HCT116 (cell line): ENCODE data around the gene USP48. TPM values are rescaled to one million over a fixed set of nuclear protein-coding genes. Genes with fewer than 3 reads are reported as not detected.

ENCODE experiments used
- ATAC-seq: fragments of 200-7000 bp; cut with Tn5 transposase; 2 replicates; pipeline ENCODE4 v1.9.1; 2020; ENCODE audit warnings: mild to moderate bottlenecking, moderate library complexity
- BruUV-seq: library from RNA; stranded (reverse); fragments of 400-500 nt; replicated peaks from 2 replicates; lab custom pipeline; 2021; lab: Mats Ljungman, UMichigan
- CTCF ChIA-PET: fragments of 300-600 bp; sonication (Branson Sonifier 250); formaldehyde crosslinking; loops from one replicate; lab custom pipeline; 2021; ENCODE audit warnings: antibody characterized with exemption; lab: Charles Lee
- POLR2A ChIA-PET: fragments of 300-600, 350-600 bp; sonication (Branson Sonifier 250); formaldehyde crosslinking; loops from one replicate; lab custom pipeline; 2021; ENCODE audit warnings: antibody characterized with exemption; lab: Charles Lee
- RAD21 ChIA-PET, 2 experiments: fragments of 300-600 bp; sonication (Branson Sonifier 250); formaldehyde crosslinking; loops; one replicate each; lab custom pipeline; 2023; ENCODE audit warnings: low total read pairs in 2 of 2; ENCODE audit not compliant: uncharacterized antibody in 2 of 2, unreplicated experiment in 2 of 2, low non-redundant PET in 1 of 2; lab: Charles Lee
- DNase-seq: peaks from one replicate; pipeline ENCODE4 v3.0.0-alpha.2; 2010; ENCODE audit warnings: low read depth, low spot score
- H2AFZ ChIP-seq: fragments of 200-600 bp; shearing (Covaris generic), sonication (generic); 2 replicates; pipeline ENCODE4 v1.6.1; 2017; ENCODE audit warnings: low read depth, mixed run types, mixed read lengths, antibody characterized with exemption, low read length; ENCODE audit not compliant: poor library complexity, severe bottlenecking
- H3K27ac ChIP-seq: 2 replicates; pipeline ENCODE4 v1.5.1; 2012; ENCODE audit warnings: low read depth, low read length
- H3K27me3 ChIP-seq: fragments of 200-600 bp; sonication (generic); 2 replicates; pipeline ENCODE4 v1.6.1; 2016; ENCODE audit warnings: mixed run types, low read length, mixed read lengths; ENCODE audit not compliant: insufficient read depth
- H3K36me3 ChIP-seq, 2 experiments: fragments of 200-500 bp in 1 of 2; fragments of 200-600 bp in 1 of 2; sonication (Bioruptor generic) in 1 of 2; sonication (generic) in 1 of 2; 2 replicates each; pipeline versions ENCODE4 v1.5.1 to v1.6.1; 2014 to 2016; ENCODE audit warnings: low read length in 2 of 2, inconsistent platforms in 1 of 2, mixed read lengths in 1 of 2, mixed run types in 1 of 2; ENCODE audit not compliant: insufficient read depth in 2 of 2, control insufficient read depth in 1 of 2
- H3K4me1 ChIP-seq, 2 experiments: fragments of 200-600 bp in 1 of 2; sonication (generic) in 1 of 2; 2 replicates each; pipeline versions ENCODE4 v1.5.1 to v1.6.1; 2012 to 2017; ENCODE audit warnings: low read length in 2 of 2, inconsistent platforms in 1 of 2, mild to moderate bottlenecking in 1 of 2, mixed read lengths in 1 of 2, mixed run types in 1 of 2, moderate library complexity in 1 of 2; ENCODE audit not compliant: insufficient read depth in 2 of 2, control insufficient read depth in 1 of 2
- H3K4me2 ChIP-seq: fragments of 200-600 bp; sonication (generic); 2 replicates; pipeline ENCODE4 v1.6.1; 2017; ENCODE audit warnings: mixed run types, low read length, mixed read lengths
- H3K4me3 ChIP-seq, 2 experiments: fragments of 200-600 bp in 1 of 2; sonication (generic) in 1 of 2; replicated peaks in 1 of 2; 2 replicates each; pipeline ENCODE4 v1.5.1; 2011 to 2016; ENCODE audit warnings: low read length in 2 of 2, control low read depth in 1 of 2, low read depth in 1 of 2, mild to moderate bottlenecking in 1 of 2, mixed read lengths in 1 of 2, mixed run types in 1 of 2
- H3K79me2 ChIP-seq: fragments of 200-600 bp; sonication (generic); 2 replicates; pipeline ENCODE4 v1.6.1; 2017; ENCODE audit warnings: mild to moderate bottlenecking, mixed run types, low read length, moderate library complexity, mixed read lengths; ENCODE audit not compliant: insufficient read depth
- H3K9ac ChIP-seq: fragments of 200-600 bp; sonication (generic); 2 replicates; pipeline ENCODE4 v1.6.1; 2016; ENCODE audit warnings: low read length, mixed read lengths
- H3K9me2 ChIP-seq: fragments of 200-600 bp; sonication (generic), shearing (Covaris generic); 2 replicates; pipeline ENCODE4 v1.6.1; 2017; ENCODE audit warnings: mixed run types, mild to moderate bottlenecking, moderate library complexity; ENCODE audit not compliant: insufficient read depth
- H3K9me3 ChIP-seq, 2 experiments: fragments of 200-500 bp in 1 of 2; fragments of 200-600 bp in 1 of 2; sonication (Bioruptor generic) in 1 of 2; sonication (generic) in 1 of 2; 2 replicates each; pipeline ENCODE4 v1.6.1; 2014 to 2017; ENCODE audit warnings: low read length in 2 of 2, mixed read lengths in 2 of 2, inconsistent platforms in 1 of 2, low read depth in 1 of 2, mild to moderate bottlenecking in 1 of 2, mixed run types in 1 of 2, moderate library complexity in 1 of 2; ENCODE audit not compliant: control insufficient read depth in 1 of 2, insufficient read depth in 1 of 2
- H4K20me1 ChIP-seq: fragments of 200-600 bp; sonication (generic), shearing (Covaris generic); 2 replicates; pipeline ENCODE4 v1.6.1; 2017; ENCODE audit warnings: mixed run types, mild to moderate bottlenecking, moderate library complexity; ENCODE audit not compliant: insufficient read depth
- ATF3 ChIP-seq: IDR thresholded peaks from 2 replicates; pipeline ENCODE4 v1.6.1; 2012
- ELF1 ChIP-seq: IDR thresholded peaks from 2 replicates; pipeline ENCODE4 v1.6.1; 2012; ENCODE audit warnings: low read depth, borderline replicate concordance
- FOSL1 ChIP-seq: IDR thresholded peaks from 2 replicates; pipeline ENCODE4 v1.6.1; 2012; ENCODE audit warnings: low read depth
- POLR2A ChIP-seq: IDR thresholded peaks from 2 replicates; pipeline ENCODE4 v1.7.0; 2011; ENCODE audit warnings: borderline replicate concordance; ENCODE audit not compliant: insufficient read depth, insufficient read length; ENCODE audit errors: extremely low read depth
- RAD21 ChIP-seq: IDR thresholded peaks from 2 replicates; pipeline ENCODE4 v1.6.1; 2012; ENCODE audit warnings: low read depth, mild to moderate bottlenecking
- SP1 ChIP-seq: IDR thresholded peaks from 2 replicates; pipeline ENCODE4 v1.6.1; 2012; ENCODE audit warnings: low read depth
- TCF7L2 ChIP-seq: IDR thresholded peaks from 2 replicates; pipeline ENCODE4 v1.7.0; 2011; ENCODE audit warnings: borderline replicate concordance, inconsistent platforms; ENCODE audit not compliant: insufficient read depth, insufficient read length; ENCODE audit errors: extremely low read depth
- YY1 ChIP-seq: IDR thresholded peaks from 2 replicates; pipeline ENCODE4 v1.6.1; 2011; ENCODE audit warnings: low read length, low read depth, moderate library complexity, mild to moderate bottlenecking; ENCODE audit not compliant: insufficient replicate concordance; ENCODE audit errors: extremely low read depth
- ZNF274 ChIP-seq: fragments of 200-500 bp; sonication (Bioruptor generic); IDR thresholded peaks from 2 replicates; pipeline ENCODE4 v1.6.1; 2014; ENCODE audit warnings: mild to moderate bottlenecking, low read depth, low read length, inconsistent platforms
- intact Hi-C: fragments of 100-400 bp; cut with micrococcal nuclease; formaldehyde crosslinking; loops from 2 replicates; pipeline ENCODE4 v1.10.0; 2022
- total RNA-seq: library from RNA; stranded (reverse); gene quantifications from one replicate; pipeline ENCODE4 v1.2.1, GENCODE V29; 2021; ENCODE audit not compliant: unreplicated experiment
- TF ChIP-seq, protein P1 (sequence below), 3 experiments: fragments of 200-600 bp in 1 of 3; sonication (generic) in 1 of 3; IDR thresholded peaks in 2 of 3; conservative IDR thresholded peaks in 1 of 3; 2 replicates each; pipeline ENCODE4 v1.5.1; 2012 to 2017; ENCODE audit warnings: low read depth in 2 of 3, low read length in 2 of 3, antibody characterized with exemption in 1 of 3, borderline replicate concordance in 1 of 3, control low read depth in 1 of 3, mild to moderate bottlenecking in 1 of 3, mixed read lengths in 1 of 3, mixed run types in 1 of 3, moderate library complexity in 1 of 3; ENCODE audit not compliant: insufficient read depth in 1 of 3
- TF ChIP-seq, protein P2 (sequence below): IDR thresholded peaks from 2 replicates; pipeline ENCODE4 v1.6.1; 2011; ENCODE audit warnings: mild to moderate bottlenecking, low read length, moderate library complexity; ENCODE audit not compliant: insufficient replicate concordance; ENCODE audit errors: extremely low read depth
- TF ChIP-seq, protein P3 (sequence below): IDR thresholded peaks from 2 replicates; pipeline ENCODE4 v1.6.1; 2012; ENCODE audit warnings: low read depth

USP48 gene
- total RNA-seq, 1 experiment from 2014 or later: 54.8 TPM

DNA sequence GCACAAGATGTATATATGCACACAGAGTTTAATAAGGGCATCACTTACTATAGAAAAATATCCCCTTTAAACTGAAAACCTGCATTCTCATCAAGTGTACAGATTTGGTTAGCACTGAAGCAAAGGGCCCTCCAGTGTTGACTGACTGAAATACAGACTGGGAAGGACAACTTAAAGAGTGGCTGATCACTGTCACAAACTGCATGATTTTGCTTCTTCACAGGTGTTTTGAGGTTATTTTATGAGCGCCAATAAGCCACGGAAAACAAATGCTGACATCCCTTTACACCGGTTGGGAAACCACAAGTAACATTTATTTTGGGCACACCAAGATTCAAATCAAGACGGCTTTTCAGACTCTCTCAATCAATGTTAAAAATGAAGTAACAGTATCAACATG is 82.9 kb downstream of the USP48 start:
- BruUV-seq: no TSS peak
- Histone ChIP-seq H3K9me3 (no peaks in the 10 kb centered on the region), H3K9ac (no peak overlapping the region), H3K4me3 (no peak overlapping the region), H3K4me1 (no peaks in the 10 kb centered on the region), H2AFZ (no peak overlapping the region), H3K9me2 (no peaks in the 10 kb centered on the region), H3K27ac (no peak overlapping the region), H3K79me2 (no peaks in the 10 kb centered on the region; the same call in 1 of the 2 replicates), H3K4me2 (no peak overlapping the region), H3K27me3 (no peaks in the 10 kb centered on the region)
- intact Hi-C loops: no loop called here
- DNase-seq: no peak
- ChIA-PET RAD21 (no interaction called here), CTCF (no interaction called here), POLR2A (no interaction called here)
- TF ChIP-seq, protein P1, sequence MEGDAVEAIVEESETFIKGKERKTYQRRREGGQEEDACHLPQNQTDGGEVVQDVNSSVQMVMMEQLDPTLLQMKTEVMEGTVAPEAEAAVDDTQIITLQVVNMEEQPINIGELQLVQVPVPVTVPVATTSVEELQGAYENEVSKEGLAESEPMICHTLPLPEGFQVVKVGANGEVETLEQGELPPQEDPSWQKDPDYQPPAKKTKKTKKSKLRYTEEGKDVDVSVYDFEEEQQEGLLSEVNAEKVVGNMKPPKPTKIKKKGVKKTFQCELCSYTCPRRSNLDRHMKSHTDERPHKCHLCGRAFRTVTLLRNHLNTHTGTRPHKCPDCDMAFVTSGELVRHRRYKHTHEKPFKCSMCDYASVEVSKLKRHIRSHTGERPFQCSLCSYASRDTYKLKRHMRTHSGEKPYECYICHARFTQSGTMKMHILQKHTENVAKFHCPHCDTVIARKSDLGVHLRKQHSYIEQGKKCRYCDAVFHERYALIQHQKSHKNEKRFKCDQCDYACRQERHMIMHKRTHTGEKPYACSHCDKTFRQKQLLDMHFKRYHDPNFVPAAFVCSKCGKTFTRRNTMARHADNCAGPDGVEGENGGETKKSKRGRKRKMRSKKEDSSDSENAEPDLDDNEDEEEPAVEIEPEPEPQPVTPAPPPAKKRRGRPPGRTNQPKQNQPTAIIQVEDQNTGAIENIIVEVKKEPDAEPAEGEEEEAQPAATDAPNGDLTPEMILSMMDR (IDR thresholded peaks at IDR 0.05 in 2 of 3, conservative IDR thresholded peaks at IDR 0.05 in 1 of 3; ENCODE audit: borderline replicate concordance in 1 of 3, insufficient read depth in 1 of 3, low read depth in 2 of 3, low read length in 2 of 3): no peak
- TF ChIP-seq, protein P2, sequence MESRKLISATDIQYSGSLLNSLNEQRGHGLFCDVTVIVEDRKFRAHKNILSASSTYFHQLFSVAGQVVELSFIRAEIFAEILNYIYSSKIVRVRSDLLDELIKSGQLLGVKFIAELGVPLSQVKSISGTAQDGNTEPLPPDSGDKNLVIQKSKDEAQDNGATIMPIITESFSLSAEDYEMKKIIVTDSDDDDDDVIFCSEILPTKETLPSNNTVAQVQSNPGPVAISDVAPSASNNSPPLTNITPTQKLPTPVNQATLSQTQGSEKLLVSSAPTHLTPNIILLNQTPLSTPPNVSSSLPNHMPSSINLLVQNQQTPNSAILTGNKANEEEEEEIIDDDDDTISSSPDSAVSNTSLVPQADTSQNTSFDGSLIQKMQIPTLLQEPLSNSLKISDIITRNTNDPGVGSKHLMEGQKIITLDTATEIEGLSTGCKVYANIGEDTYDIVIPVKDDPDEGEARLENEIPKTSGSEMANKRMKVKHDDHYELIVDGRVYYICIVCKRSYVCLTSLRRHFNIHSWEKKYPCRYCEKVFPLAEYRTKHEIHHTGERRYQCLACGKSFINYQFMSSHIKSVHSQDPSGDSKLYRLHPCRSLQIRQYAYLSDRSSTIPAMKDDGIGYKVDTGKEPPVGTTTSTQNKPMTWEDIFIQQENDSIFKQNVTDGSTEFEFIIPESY: no peak
- TF ChIP-seq YY1 (no peak), TCF7L2 (no peak), ELF1 (no peak), POLR2A (no peak), ATF3 (no peak), SP1 (no peak), FOSL1 (no peak), RAD21 (no peak), ZNF274 (no peak)
- TF ChIP-seq, protein P3, sequence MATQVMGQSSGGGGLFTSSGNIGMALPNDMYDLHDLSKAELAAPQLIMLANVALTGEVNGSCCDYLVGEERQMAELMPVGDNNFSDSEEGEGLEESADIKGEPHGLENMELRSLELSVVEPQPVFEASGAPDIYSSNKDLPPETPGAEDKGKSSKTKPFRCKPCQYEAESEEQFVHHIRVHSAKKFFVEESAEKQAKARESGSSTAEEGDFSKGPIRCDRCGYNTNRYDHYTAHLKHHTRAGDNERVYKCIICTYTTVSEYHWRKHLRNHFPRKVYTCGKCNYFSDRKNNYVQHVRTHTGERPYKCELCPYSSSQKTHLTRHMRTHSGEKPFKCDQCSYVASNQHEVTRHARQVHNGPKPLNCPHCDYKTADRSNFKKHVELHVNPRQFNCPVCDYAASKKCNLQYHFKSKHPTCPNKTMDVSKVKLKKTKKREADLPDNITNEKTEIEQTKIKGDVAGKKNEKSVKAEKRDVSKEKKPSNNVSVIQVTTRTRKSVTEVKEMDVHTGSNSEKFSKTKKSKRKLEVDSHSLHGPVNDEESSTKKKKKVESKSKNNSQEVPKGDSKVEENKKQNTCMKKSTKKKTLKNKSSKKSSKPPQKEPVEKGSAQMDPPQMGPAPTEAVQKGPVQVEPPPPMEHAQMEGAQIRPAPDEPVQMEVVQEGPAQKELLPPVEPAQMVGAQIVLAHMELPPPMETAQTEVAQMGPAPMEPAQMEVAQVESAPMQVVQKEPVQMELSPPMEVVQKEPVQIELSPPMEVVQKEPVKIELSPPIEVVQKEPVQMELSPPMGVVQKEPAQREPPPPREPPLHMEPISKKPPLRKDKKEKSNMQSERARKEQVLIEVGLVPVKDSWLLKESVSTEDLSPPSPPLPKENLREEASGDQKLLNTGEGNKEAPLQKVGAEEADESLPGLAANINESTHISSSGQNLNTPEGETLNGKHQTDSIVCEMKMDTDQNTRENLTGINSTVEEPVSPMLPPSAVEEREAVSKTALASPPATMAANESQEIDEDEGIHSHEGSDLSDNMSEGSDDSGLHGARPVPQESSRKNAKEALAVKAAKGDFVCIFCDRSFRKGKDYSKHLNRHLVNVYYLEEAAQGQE: no peak
- TF ChIP-seq, all 23 proteins: peak for 0
- Histone ChIP-seq H3K36me3 (peaks cover 7 to 11% of the 10 kb centered on the region in 2 experiments; a peak in 3 of 4 replicates), H4K20me1 (no peaks in the 10 kb centered on the region)
- ATAC-seq: no peak
